H1 (cell line): Measurements from ENCODE around the gene TRMT10B. TPM values are rescaled to one million over a fixed set of nuclear protein-coding genes. Genes with fewer than 3 reads are reported as not detected.

Source experiments
- ATF3 ChIP-seq: IDR thresholded peaks from 2 replicates; pipeline ENCODE4 v1.6.1; 2011; ENCODE audit warnings: low read depth, mild to moderate bottlenecking, low read length; ENCODE audit not compliant: insufficient read depth
- BRCA1 ChIP-seq: IDR thresholded peaks from 2 replicates; pipeline ENCODE4 v1.6.1; 2012; ENCODE audit warnings: low read depth, low read length, improper control_type of control experiment
- CEBPB ChIP-seq: IDR thresholded peaks from 2 replicates; pipeline ENCODE4 v1.6.1; 2012; ENCODE audit warnings: low read depth, low read length
- CHD2 ChIP-seq: IDR thresholded peaks from 2 replicates; pipeline ENCODE4 v1.6.1; 2012; ENCODE audit warnings: low read length, improper control_type of control experiment
- CTBP2 ChIP-seq: IDR thresholded peaks from 2 replicates; pipeline ENCODE4 v1.7.0; 2011; ENCODE audit warnings: borderline replicate concordance, mild to moderate bottlenecking, moderate library complexity, mixed read lengths, low read length; ENCODE audit not compliant: insufficient read depth, insufficient read length
- KDM1A ChIP-seq: fragments of 200-600, 300-600 bp; sonication (generic); IDR thresholded peaks from 2 replicates; pipeline ENCODE4 v1.7.1; 2016; ENCODE audit warnings: mild to moderate bottlenecking, low read length, borderline replicate concordance
- KDM4A ChIP-seq: IDR thresholded peaks from one replicate; pipeline ENCODE4 v1.7.1; 2012; ENCODE audit warnings: low read depth, mild to moderate bottlenecking, moderate library complexity, low read length, inconsistent platforms; ENCODE audit not compliant: severe bottlenecking
- MAFK ChIP-seq: IDR thresholded peaks from 2 replicates; pipeline ENCODE4 v1.6.1; 2012; ENCODE audit warnings: low read depth, mild to moderate bottlenecking, improper control_type of control experiment, low read length
- PHF8 ChIP-seq: fragments of 200-600 bp; sonication (generic); conservative IDR thresholded peaks from 2 replicates; pipeline ENCODE4 v1.7.1; 2012; ENCODE audit warnings: low read depth, mild to moderate bottlenecking, inconsistent platforms, low read length, moderate library complexity
- POLR2AphosphoS5 ChIP-seq: IDR thresholded peaks from 2 replicates; pipeline ENCODE4 v1.6.1; 2011; ENCODE audit warnings: low read depth, low read length
- SIN3A ChIP-seq, 2 experiments: IDR thresholded peaks in 1 of 2; conservative IDR thresholded peaks in 1 of 2; 2 replicates each; pipeline ENCODE4 v1.6.1; 2011 to 2012; ENCODE audit warnings: low read length in 2 of 2, improper control_type of control experiment in 1 of 2, low read depth in 1 of 2, mild to moderate bottlenecking in 1 of 2
- SIX5 ChIP-seq: IDR thresholded peaks from 2 replicates; pipeline ENCODE4 v1.6.1; 2011; ENCODE audit warnings: mild to moderate bottlenecking, low read depth, low read length
- TAF7 ChIP-seq: optimal IDR thresholded peaks from 2 replicates; pipeline ENCODE3; 2011; ENCODE audit warnings: low read depth, mild to moderate bottlenecking, inconsistent platforms, low read length, moderate library complexity, borderline replicate concordance
- TCF12 ChIP-seq: IDR thresholded peaks from 2 replicates; pipeline ENCODE4 v1.6.1; 2011; ENCODE audit warnings: low read depth, mild to moderate bottlenecking, low read length
- polyA plus RNA-seq, 7 experiments: library from polyadenylated mRNA; depleted of rRNA in 3 of 7; stranded (reverse) in 5 of 7; unstranded in 2 of 7; fragments of >200 nt in 5 of 7; fragments of 200-250 nt in 2 of 7; gene quantifications; 1 replicate in 5 of 7; 2 replicates in 1 of 7; 4 replicates in 1 of 7; pipeline versions ENCODE4 v1.2.1 to v1.2.3, GENCODE V29; 2011 to 2013; ENCODE audit warnings: missing spikeins in 2 of 7, mixed read lengths in 2 of 7
- total RNA-seq: library from RNA; stranded (reverse); fragmentation: NEBNext Ultra II Directional; extraction: Animal tissue kit (Norgen Biotek cat#: 25700); gene quantifications from 2 replicates; pipeline ENCODE4 v1.2.1, GENCODE V29; 2021

The TRMT10B gene
- total and polyA plus RNA-seq, 2 of the 8 experiments (the other 6 are each of a cell fraction or from before 2014, with no cell fraction given), result 2.4 to 4.5 TPM

- peak; percentile 92 for TF ChIP-seq CTBP2
- TF ChIP-seq MAFK, result no peak
- TF ChIP-seq KDM1A, result no peak
- TF ChIP-seq CEBPB, result peak; percentile 26; the same call in 1 of the 2 replicates
- TF ChIP-seq KDM4A, result peak; percentile 85
- TF ChIP-seq SIN3A (conservative IDR thresholded peaks at IDR 0.05 in 1 of 2, IDR thresholded peaks at IDR 0.05 in 1 of 2; ENCODE audit: low read depth in 1 of 2, low read length in 2 of 2), result peak; percentile 9 to 93; a peak in 2 of 4 replicates
- no peak for TF ChIP-seq TCF12
- TF ChIP-seq PHF8, result peak; percentile 84
- no peak for TF ChIP-seq SIX5
- no peak; the same call in 1 of the 2 replicates for TF ChIP-seq BRCA1
- TF ChIP-seq ATF3, result no peak
- TF ChIP-seq POLR2AphosphoS5, result peak; percentile 89
- peak; percentile 62; the same call in 1 of the 2 replicates for TF ChIP-seq CHD2
- peak; percentile 28 for TF ChIP-seq TAF7
- TF ChIP-seq, all 59 proteins: peak for 29
Measured at GRCh38 chr9:37800631-37801286, 47.2 kb downstream of the TRMT10B start, which contains the start of gene DCAF10 (continued).
